Raji (cell line): Measurements from ENCODE around the gene MAP7D1.

Experiments
- POLR2A ChIP-seq: IDR thresholded peaks from 2 replicates; pipeline ENCODE4 v1.6.1; 2011; ENCODE audit warnings: low read depth, low read length, control low read depth; ENCODE audit not compliant: insufficient read depth

MAP7D1 gene

GRCh38 chr1:36166938-36167905 lies 11.3 kb downstream of the MAP7D1 start:
- TF ChIP-seq POLR2A: no peak

- TF ChIP-seq POLR2A: no peak
These were observed 12.6 kb downstream of the MAP7D1 start for GRCh38 chr1:36168514-36168913.

- no peak for TF ChIP-seq POLR2A
These were observed 14.9 kb downstream of the MAP7D1 start for GRCh38 chr1:36170643-36171412.

GRCh38 chr1:36172017-36172747 lies 16.2 kb downstream of the MAP7D1 start:
- TF ChIP-seq POLR2A: no peak

GRCh38 chr1:36172983-36173382 lies 17.0 kb downstream of the MAP7D1 start:
- no peak for TF ChIP-seq POLR2A

GRCh38 chr1:36174713-36175112 lies 18.8 kb downstream of the MAP7D1 start:
- no peak for TF ChIP-seq POLR2A

- no peak for TF ChIP-seq POLR2A
These were observed 19.5 kb downstream of the MAP7D1 start for GRCh38 chr1:36175137-36176095.

GRCh38 chr1:36176106-36176949 lies 20.4 kb downstream of the MAP7D1 start:
- no peak for TF ChIP-seq POLR2A

GRCh38 chr1:36177589-36178431 lies 21.9 kb downstream of the MAP7D1 start:
- TF ChIP-seq POLR2A: no peak

GRCh38 chr1:36178471-36179219 lies 22.7 kb downstream of the MAP7D1 start:
- TF ChIP-seq POLR2A: no peak

GRCh38 chr1:36179220-36179600 lies 23.2 kb downstream of the MAP7D1 start:
- TF ChIP-seq POLR2A: no peak

GRCh38 chr1:36182734-36183133 lies 26.8 kb downstream of the MAP7D1 start:
- no peak for TF ChIP-seq POLR2A
